ENCODE data around the gene FARSB.

The FARSB gene

DNA sequence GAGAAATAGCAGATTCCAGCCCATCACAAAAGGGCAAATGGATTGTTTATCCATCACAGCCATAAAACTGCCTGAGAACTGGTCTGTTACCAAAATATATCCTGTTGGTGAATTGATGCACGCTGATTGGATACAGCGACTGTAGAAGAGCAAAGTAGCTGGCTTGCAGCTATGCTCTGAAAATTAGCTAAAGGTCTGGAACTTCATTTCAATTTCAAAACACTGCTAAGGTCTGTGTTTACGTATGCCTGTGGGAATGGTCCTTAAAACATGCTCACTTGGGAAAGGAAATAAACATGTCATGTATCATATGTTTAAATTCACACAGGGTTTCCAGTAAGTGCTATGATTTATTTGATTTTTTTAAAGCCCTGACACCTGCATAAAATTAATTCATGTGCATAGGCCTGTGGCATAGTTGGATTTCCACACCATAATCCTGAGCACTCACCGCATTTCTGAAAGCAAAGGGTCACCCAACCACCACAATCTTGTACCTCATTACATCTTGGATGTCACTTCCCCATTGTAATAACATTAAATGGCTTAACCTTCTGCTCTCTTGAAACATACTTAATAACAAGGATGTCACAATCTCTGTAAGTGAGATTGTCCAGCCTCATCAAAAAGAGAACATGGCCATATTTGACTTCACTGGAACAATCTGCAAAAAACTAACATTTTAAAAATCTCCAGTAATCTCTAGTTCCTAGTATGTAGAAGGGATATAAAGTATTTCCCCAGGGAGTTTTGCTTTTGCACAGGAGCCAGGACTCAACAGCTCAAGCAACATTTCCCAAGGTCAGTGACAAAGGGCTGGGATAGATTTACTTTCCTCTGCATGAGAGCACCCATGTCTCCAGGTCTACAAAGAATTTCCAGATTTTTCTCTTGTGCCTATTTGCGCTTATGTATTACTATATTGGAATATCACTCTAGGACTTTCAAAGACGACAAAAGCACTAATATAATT, 109.8 kb downstream of the FARSB start:
- DNase-seq, result no peak

DNA sequence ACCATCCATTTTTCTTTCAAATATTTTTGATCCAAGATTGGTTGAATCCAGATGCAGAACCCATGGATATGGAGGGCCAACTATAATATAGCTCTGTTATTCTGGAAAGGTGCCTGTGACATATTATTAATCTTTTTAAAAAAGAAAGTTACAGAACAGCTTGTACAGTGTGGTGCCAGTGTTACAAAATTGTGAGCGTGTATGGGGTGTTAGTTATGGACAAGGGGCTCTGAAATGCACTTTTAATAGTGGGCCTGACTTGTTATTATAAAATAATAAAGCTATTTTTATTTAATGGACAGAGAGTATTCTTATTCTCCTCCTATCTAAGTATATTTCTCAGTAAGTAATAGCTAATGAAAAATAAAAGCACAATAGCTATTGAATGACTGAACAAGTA, 111.2 kb downstream of the FARSB start:
- DNase-seq, result no peak

DNA sequence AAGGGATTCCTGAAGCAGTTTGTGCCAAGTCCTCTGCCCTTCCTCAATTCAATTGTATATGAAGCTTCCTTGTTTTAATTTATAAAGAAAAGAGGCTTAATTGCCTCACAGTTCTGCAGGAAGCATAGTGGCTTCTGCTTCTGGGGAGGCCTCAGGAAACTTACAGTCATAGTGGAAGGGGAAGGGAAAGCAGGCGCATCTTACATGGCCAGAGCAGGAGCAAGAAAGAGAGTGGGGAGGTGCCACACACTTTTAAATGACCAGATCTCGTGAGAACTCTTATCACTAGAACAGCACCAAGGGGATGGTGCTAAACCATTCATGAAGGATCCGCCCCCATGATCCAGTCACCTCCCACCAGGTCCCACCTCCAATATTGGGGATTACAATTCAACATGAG, 117.4 kb downstream of the FARSB start:
- DNase-seq, result no peak

DNA sequence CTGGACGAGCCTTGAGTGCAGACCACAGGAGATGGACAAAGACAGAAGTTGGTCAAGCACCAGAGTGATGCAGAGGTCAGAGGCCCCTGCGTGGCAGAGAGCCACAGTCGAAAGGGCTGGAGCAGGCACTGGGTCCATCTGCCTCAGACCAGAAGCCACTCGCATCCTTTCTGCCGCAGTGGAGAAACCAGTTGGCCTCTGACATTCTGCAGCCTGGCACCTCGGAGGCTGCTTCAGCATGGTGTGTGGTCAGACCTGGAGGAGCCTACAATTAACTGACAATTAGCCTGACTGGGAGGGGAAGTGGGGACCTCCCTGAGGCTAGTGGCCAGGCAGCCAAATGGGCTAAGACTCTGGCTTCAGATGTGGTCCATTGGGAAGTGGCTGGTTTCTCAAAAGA, 120.4 kb downstream of the FARSB start:
- DNase-seq, result no peak

DNA sequence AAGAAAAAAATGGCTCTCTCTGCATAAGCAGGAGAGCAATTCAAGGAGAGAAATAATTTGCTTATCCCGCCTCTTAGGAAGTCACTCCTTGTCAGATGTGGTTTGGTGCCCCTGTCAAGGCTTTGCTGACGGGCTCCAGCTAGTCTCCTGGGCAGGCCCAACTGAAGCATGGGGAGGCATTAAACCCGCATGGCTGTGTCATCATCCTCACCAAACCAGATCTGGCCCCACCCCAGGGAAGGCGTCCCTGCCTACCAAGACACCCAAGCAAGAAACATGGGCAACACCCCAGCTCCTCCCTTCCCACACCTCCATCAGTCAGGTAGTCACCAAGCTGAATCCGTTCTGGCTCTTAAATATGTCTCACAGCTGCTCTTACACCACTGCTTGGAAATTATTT, 123.6 kb downstream of the FARSB start:
- DNase-seq, result no peak

DNA sequence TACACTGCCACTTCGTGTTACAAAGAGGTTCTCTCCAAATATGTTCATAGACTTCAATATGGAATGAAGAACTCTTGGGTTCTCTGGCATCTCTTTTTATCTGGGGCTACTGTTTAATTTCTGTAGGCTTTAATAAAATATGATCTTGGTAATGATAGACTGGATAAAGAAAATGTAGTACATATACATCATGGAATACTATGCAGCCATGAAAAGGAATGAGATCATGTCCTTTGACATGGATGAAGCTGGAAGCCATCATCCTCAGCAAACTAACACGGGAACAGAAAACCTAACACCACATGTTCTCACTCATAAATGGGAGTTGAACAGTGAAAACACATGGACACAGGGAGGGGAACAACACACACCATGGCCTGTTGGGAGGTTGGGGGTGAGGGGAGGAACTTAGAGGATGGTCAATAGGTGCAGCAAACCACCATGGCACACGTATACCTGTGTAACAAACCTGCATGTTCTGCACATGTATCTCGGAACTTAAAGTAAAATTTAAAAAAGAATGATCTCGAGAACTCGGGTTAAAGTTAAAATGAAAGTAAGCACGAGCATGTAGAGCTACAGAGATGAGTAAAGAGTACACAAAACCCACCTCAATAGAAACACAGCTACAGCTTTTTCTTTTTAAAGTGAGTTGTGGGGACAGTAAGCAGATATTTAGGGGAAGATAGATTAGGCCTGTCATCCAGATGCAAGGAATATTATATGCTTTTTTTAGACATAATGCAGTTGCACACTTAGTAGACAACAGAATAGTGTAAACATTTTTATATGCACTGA, 129.2 kb downstream of the FARSB start:
- DNase-seq, result no peak

DNA sequence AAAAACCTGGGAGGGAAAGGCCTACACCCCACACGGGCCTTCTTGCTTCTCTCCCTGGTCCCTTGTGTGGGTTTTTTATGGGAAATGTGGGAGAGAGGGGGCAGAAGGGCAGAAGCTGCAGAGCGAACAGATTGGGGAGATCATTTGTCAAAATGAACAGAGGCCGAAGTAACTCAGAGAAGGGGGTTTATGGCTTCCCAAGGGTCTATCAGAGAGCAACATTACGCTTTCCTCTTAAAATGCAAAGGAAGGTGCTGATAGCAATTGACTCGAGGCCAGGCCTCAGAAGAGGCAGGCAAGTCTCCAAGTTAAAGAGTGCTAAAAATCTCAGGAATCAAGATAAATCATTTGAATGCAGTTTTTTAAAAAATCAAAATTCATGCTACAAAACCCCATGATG, 130.1 kb downstream of the FARSB start:
- no peak for DNase-seq

DNA sequence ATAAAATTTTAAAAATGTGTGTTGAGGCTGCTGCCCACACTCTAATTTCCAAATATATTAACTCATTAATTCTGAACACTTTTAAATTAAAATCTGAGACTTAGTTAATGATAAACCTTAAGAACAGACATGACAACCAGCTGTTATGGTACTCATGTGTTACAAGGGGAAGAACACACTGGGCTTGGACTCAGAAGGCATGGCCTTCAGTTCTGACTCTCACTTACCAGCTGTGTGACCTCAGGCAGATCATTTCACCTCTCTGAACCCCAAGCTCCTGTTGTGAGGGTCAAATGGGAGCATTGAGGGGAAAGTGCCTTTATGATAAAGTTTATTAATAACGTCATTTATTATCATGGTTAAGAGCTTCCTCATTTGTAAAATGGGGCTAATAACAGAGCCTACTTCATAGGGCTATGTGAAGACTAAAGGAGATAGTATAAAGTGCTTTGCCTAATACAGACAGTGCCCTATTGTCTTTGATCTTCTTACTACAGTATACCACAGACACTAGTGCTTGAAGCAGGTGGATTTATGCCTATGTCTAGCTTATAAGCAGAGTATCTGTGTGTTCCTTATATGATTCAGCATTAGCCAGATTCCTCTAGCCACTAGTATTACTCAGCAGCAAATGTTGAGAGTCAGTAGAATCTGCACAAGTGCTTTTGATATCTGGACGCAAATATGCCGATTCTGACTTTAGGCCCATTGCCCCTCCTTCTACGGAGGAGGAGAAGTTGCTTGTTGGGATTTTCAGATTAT, 131.9 kb downstream of the FARSB start:
- no peak for DNase-seq

DNA sequence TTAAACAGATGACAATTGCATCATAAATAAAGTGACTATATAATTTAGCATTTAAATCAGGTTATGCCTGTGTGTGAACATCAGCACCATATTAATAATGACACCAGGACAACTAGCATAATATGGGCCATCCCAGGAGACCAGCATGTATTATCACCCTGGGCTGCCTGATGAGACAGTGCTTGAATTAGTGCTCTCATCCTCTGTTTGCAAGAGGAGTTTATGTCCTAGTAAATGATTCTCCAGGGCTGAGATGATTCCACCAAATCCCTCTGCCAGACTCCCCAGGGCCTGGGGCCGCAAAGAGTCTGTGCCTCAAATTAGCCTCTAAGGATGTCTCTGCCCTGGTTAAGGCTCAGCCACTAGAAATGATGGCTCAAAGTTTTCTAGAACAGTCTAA, 133.8 kb downstream of the FARSB start:
- DNase-seq, result no peak

DNA sequence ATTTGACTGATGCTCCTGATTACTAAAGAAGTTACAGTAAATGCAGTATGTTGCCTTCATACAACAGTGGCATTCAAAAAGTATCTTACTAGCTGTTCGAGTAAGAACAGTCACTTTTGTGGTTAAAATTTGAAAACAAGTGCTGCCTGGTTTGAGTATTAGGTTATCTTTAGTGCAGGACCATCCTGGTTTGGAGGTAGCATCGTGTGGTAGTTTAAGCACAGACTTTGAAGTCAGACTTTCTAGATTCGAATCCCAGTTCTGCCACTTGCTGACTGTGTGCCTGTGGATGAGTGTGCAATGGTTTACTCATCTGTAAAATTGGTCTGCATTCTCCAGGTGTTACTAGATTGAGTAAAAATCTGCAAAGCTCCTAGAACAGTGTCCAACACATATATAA, 134.8 kb downstream of the FARSB start:
- no peak for DNase-seq

Measured in hematopoietic multipotent progenitor cell treated with erythropoietin and hydrocortisone succinate and interleukin-3 and kit ligand, for 6 days (in vitro differentiated cells).